GM18951 (cell line): Measurements from ENCODE around the gene PTPRR.

Source experiments
- POLR2A ChIP-seq: IDR thresholded peaks from 4 replicates; pipeline ENCODE4 v1.6.1; 2011; ENCODE audit warnings: mild to moderate bottlenecking; ENCODE audit not compliant: insufficient read length, insufficient read depth; ENCODE audit errors: extremely low read depth
- in situ Hi-C: fragments of 300-500 bp; cut with MboI; formaldehyde crosslinking; loops from one replicate; pipeline ENCODE4 v1.12.0; 2022; ENCODE audit warnings: low sequenced_read_pairs, mixed read lengths, inconsistent platforms; ENCODE audit not compliant: unreplicated experiment

PTPRR gene, protein sequence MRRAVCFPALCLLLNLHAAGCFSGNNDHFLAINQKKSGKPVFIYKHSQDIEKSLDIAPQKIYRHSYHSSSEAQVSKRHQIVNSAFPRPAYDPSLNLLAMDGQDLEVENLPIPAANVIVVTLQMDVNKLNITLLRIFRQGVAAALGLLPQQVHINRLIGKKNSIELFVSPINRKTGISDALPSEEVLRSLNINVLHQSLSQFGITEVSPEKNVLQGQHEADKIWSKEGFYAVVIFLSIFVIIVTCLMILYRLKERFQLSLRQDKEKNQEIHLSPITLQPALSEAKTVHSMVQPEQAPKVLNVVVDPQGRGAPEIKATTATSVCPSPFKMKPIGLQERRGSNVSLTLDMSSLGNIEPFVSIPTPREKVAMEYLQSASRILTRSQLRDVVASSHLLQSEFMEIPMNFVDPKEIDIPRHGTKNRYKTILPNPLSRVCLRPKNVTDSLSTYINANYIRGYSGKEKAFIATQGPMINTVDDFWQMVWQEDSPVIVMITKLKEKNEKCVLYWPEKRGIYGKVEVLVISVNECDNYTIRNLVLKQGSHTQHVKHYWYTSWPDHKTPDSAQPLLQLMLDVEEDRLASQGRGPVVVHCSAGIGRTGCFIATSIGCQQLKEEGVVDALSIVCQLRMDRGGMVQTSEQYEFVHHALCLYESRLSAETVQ

DNA sequence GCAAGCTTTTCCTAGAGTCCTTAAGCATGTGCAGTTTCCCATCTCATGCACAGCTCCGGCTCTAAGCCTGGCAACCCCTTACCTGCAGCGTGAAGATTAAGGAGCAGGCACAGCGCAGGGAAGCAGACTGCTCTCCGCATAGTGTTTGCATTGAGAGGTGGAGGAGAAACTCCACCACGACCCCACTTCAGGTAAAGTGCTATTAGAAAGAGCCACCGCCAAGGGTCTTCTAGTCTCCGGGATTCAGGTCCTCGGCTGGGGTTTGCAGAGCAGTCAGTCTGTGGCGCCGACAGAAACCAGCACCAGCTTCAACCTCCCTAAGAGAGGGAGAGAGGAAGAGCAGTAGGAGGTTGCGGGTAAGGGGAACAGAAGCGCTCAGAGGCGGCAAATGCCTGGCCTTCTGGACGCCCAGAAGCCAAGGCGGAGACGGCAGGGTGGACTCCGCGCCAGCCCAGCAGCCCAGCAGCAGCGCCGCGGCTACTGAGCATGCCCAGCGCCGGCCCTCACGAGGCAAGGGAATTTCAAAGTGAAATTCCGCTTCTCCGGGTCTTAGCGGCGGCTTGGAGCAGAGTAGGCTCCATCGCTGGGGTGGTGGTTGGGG, at the start of gene PTPRR:
Gene PTPRR, minus strand, starts transcription at position 488 of the 601 bp plus-strand sequence. Its CDS starts 348 bp downstream, at position 140.
- in situ Hi-C loops: no loop called here
- no peak for TF ChIP-seq POLR2A

DNA sequence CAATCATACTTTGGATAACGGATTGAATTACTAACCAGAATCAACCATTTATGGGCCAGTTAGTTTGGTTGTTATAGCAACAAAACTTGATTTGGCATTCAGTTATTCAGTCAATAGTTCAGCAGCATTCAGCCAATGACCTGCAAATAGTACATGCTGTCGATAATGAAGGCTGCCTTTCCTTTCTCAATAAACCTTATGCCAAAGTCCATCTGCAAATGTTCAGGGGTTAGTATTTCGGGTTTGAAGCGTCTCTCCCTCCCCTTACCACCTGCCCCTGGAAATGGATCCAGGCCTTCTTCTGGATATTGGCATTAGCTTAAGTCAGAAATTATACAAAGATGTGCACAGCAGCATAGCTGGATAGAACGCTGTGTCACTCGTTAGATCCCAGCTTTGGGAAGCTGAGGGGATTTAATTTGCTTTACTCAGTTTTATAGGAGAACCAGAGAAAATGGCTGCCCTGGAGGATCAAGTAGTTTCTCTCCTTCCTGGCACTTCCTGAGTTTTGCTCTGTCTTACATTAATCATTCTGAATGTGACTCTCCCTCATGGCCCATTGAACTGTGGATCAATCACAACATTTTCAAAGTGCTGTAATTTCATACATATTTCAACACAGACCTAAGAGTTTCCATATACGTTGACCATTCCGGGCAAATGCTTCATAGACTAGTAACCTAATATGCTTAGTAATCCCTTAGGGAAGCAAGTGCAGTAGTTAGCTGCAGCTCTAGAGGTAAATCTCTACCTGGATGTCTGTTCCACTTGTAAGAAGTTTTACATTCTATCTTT, 46.7 kb upstream of the PTPRR start:
- in situ Hi-C loops: no loop called here
- TF ChIP-seq POLR2A: no peak

DNA sequence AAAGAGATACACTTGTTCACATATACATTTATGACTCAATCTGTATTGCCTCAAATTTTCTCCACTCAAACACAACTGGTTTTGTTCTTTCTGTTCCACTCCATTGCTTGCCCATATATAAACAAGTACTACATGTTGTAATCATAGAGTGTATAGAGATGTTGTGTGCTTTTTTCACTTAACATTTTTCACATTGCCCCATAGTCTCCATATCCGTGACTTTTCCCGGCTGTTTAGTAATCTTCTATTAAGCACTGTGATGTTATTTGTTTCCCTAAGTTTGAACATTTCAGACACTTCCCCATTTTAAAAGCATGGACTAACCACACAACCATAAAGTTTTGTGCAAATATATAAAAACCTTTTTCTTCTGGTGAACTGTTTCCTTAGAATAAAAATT, 45.5 kb upstream of the PTPRR start:
- no peak for TF ChIP-seq POLR2A
- in situ Hi-C loops: no loop called here

DNA sequence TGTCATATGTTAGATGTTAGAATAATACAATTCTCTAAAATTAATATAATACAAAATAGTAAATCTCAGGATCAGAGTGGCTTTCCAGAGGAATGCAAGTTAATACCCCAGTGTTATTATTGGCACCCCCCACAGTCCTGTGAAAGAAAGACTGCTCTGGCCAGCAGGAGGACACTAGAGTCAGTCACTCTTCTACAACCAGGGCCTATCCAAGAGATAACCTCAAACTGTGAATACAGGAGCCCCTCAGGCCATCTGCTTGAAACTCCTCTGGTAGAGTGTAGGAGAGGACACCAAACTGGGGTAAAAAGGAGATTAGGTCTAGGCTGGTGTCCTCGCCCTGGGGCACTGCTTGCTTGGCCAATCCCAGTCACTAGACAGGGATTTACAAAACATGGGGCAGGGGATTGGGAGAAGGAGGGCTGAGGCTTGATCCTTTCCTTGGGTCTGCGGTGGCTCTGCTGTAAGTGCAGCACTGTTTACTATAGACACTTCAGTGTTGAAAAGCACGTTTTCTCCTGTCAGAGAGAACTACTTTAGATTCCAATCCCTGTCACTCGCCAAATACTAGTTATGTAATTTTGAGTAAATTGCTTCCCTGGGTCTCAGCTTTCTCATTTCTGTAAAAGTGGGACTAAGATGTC, 44.5 kb upstream of the PTPRR start:
- in situ Hi-C loops: no loop called here
- no peak for TF ChIP-seq POLR2A

- in situ Hi-C loops: no loop called here
- no peak for TF ChIP-seq POLR2A
Observed at GRCh38 chr12:70963081-70963660, 42.6 kb upstream of the PTPRR start.

DNA sequence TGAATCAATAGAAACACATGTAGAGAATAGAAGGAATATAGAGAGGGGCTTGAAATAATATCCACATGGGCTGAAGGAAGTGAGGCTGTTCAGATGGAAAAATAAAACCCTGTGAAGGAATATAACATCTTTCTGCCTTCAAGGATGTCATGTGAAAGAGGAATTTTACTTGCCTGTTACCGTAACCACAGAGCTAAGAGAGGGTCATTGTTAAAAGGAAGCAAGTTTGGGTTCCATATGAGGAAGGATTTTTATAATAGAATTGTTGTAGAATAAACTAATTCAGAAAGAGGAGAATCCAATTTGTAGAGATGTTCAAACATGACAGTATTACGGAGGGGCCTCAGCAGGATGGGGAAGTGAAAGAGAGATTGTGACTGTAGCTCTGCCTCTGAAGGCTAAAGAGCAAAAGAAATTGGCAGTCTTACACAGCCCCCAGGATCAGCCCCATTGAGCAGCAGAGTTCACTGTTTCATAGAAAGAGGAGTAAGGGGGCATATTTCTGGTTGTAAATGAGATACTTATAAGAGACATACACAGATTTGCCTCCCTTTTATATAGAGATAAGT, 41.8 kb upstream of the PTPRR start:
- in situ Hi-C loops: no loop called here
- TF ChIP-seq POLR2A: no peak

GRCh38 chr12:70960484-70960883, 39.9 kb upstream of the PTPRR start:
- no peak for TF ChIP-seq POLR2A
- in situ Hi-C loops: no loop called here

DNA sequence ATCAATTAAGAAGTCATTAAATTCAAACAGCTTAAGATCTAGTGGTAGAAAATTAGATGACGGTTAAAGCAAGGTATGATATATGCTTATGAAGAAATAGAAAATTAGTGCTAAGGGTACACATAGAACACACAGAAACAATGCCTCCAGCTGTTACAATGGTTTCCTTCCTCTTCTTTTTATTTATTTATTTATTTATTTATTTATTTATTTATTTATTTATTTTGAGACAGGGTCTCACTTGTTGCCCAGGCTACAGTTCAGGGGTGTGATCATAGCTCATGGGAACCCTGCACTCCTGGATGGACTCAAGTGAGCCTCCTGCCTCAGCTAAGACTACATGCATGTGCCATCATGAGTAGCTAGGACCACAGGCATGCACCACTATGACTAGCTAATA, 34.9 kb upstream of the PTPRR start:
- no peak for TF ChIP-seq POLR2A
- in situ Hi-C loops: no loop called here

GRCh38 chr12:70950451-70950850, 29.9 kb upstream of the PTPRR start:
- in situ Hi-C loops: no loop called here
- TF ChIP-seq POLR2A: no peak

DNA sequence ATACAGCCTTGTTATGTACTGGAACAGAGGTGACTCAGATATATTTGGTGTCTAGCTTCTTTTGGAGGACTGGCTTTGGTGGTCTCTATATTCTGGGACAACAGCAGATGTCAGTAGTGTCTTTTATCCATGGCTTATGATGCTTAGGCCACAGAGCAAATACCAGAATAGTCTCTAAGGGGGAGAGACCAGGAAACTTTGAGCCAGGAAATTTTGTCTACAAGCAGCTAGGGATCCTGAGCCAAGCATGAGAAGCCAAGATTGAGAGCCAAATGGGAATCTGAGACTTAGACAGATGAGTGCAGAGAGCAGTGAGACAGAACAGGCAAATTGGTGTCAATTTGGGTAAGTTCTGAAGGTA, 28.4 kb upstream of the PTPRR start:
- no peak for TF ChIP-seq POLR2A
- in situ Hi-C loops: no loop called here

DNA sequence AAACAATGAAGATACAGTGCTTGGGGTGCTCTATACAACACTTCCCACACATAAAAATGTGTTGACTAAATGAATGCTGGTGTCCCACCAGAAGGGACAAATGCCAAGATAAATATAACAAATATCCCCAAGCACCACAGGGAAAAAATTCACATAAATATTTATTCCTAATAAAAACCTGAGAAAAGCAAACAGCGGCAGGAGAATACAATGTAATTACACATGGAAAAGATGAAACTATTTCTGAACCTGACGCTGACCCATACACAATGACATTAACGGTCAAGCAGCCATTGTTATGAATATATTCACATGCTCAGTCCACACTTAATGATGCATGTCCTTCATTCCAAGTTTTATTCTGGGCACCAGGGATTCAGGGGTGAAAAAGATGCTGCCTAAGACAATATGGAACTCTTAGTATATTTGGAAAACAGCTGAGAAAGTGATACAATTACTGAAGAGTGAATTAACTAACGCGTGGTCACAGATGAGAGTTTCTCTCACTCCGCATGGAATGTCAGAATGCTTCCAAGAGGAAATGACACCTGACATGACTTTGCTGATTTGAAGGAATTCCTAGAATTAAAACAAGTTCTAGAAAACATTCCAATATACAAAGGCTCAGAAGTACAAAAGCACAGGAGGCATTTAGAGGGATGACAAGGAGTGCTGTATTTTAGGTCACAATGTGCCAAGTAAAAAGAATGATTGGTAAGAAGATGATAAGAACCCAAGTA, 27.9 kb upstream of the PTPRR start:
- no peak for TF ChIP-seq POLR2A
- in situ Hi-C loops: no loop called here
